Adrenal gland (tissue), 12 donors: ENCODE results near the gene PDE6B. TPM values are rescaled to one million over a fixed set of nuclear protein-coding genes. Genes with fewer than 3 reads are reported as not detected.

ENCODE experiments used
- DNase-seq, 7 donors: peaks; one replicate each; pipeline ENCODE4 v3.0.0-alpha.2; 2019 to 2020
- H3K27ac ChIP-seq, 5 donors: fragments of 200-600 bp; sonication (generic) in 4 of 5; 1 replicate in 3 of 5; 2 replicates in 2 of 5; pipeline versions ENCODE4 v1.5.1 to v1.8.0; 2016 to 2020; ENCODE audit warnings: mild to moderate bottlenecking in 1 of 5
- H3K27me3 ChIP-seq: fragments of 200-600 bp; 2 replicates; pipeline ENCODE4 v1.8.0; 2021
- H3K36me3 ChIP-seq, 2 donors: fragments of 200-600 bp; replicated peaks in 1 of 2; 1 replicate in 1 of 2; 2 replicates in 1 of 2; pipeline versions ENCODE4 v1.5.1 to v1.8.0; 2018 to 2022
- H3K4me1 ChIP-seq, 2 donors: fragments of 200-600 bp; replicated peaks in 1 of 2; 1 replicate in 1 of 2; 2 replicates in 1 of 2; pipeline versions ENCODE4 v1.5.1 to v1.8.0; 2018 to 2021
- H3K4me3 ChIP-seq, 4 donors: fragments of 200-600 bp; sonication (generic) in 3 of 4; one replicate each; pipeline ENCODE4 v1.5.1; 2016 to 2018
- H3K9me3 ChIP-seq, 3 donors: fragments of 200-600 bp; sonication (generic) in 1 of 3; replicated peaks in 1 of 3; 1 replicate in 2 of 3; 2 replicates in 1 of 3; pipeline versions ENCODE4 v1.5.1 to v1.8.0; 2016 to 2021
- CTCF ChIP-seq, 6 experiments: fragments of 450-650 bp in 4 of 6; fragments of 200-600 bp in 2 of 6; sonication (generic) in 1 of 6; IDR thresholded peaks; 1 replicate in 5 of 6; 2 replicates in 1 of 6; pipeline versions ENCODE4 v1.5.1 to v1.8.0; 2016 to 2021; ENCODE audit warnings: antibody characterized with exemption in 6 of 6, mild to moderate bottlenecking in 2 of 6, moderate library complexity in 1 of 6
- POLR2A ChIP-seq, 2 donors: fragments of 450-650 bp; IDR thresholded peaks; one replicate each; pipeline ENCODE4 v1.6.1; 2017; ENCODE audit warnings: antibody characterized with exemption in 2 of 2, mild to moderate bottlenecking in 2 of 2, moderate library complexity in 1 of 2
- WGBS, 4 donors: extraction: QIAGEN DNeasy Blood & Tissue Kit in 2 of 4; methylation state at CpG; one replicate each; pipeline versions ENCODE4 v1.1.5 to v1.1.7; 2013 to 2017; 5-methylcytosine and 5-hydroxymethylcytosine counted together
- intact Hi-C, 2 donors: fragments of 100-400 bp; cut with DNase I; formaldehyde crosslinking; loops; one replicate each; pipeline versions ENCODE4 v1.14.1 to v1.15.0; 2022 to 2023
- polyA plus RNA-seq, 3 donors: library from polyadenylated mRNA; stranded (reverse); fragments of 200-250 nt in 2 of 3; fragments of 350-450 nt in 1 of 3; fragmentation: Illumina TruSeq in 1 of 3; extraction: RNeasy Lipid Tissue Mini Kit (QIAGEN cat#74804) in 1 of 3; gene quantifications; one replicate each; pipeline ENCODE4 v1.2.3, GENCODE V29; 2013 to 2014
- total RNA-seq, 9 donors: library from RNA; depleted of rRNA in 4 of 9; stranded (reverse); fragments of >200 nt in 4 of 9; fragments of 120-200 nt in 1 of 9; fragmentation: NEBNext Ultra II Directional in 1 of 9; extraction: Animal tissue kit (Norgen Biotek cat#: 25700) in 1 of 9; gene quantifications; one replicate each; pipeline versions ENCODE4 v1.1.0 to v1.2.4, GENCODE V29; 2013 to 2023
- donor health status: healthy with polysubstance abuse.
- donor health status: Bipolar disorder and iron deficiency.
- donor health status: DM: yes; HTN: yes; CAD: no.
- donor health status: DM: no; HTN: no; CAD: no.
- donor health status: DM: no; HTN: no; CAD: no.
- donor health status: DM: yes; HTN: yes; CAD: no.

The PDE6B gene
- total and polyA plus RNA-seq, 12 donors, result 0.68 to 26.6 (median 1.9) TPM; not detected in 2

GRCh38 chr4:702618-703048 is 77.3 kb downstream of the PDE6B start:
- H3K9me3 ChIP-seq, result no peaks in the 10 kb centered on the region
- DNase-seq, result no peak

GRCh38 chr4:703336-704197 is 78.2 kb downstream of the PDE6B start:
- no peak overlapping the region for H3K27ac ChIP-seq
- no peak overlapping the region for H3K4me3 ChIP-seq
- peaks cover 12 to 13% of the 10 kb centered on the region in 2 donors for H3K4me1 ChIP-seq
- no peaks in the 10 kb centered on the region for H3K9me3 ChIP-seq
- intact Hi-C loops, result no loop called here
- no peaks in the 10 kb centered on the region for H3K36me3 ChIP-seq
- no peaks in the 10 kb centered on the region for H3K27me3 ChIP-seq
- TF ChIP-seq POLR2A (IDR thresholded peaks at IDR 0.05) (no peak), CTCF (IDR thresholded peaks at IDR 0.05) (no peak)
- 80 to 89% (median 88%) methylated on average over 1 to 10 of the region's 10 CpGs for WGBS, 4 donors
- no peak for DNase-seq

More at GRCh38 chr4:702618-703048, 77.3 kb downstream of the PDE6B start:
- Histone ChIP-seq H3K4me1 (peaks cover 5% of the 10 kb centered on the region in 2 donors), H3K4me3 (no peak overlapping the region), H3K27ac (no peak overlapping the region), H3K36me3 (no peaks in the 10 kb centered on the region), H3K27me3 (no peaks in the 10 kb centered on the region)
- intact Hi-C loops, result no loop called here
- no peak for TF ChIP-seq POLR2A (IDR thresholded peaks at IDR 0.05)
- no peak for TF ChIP-seq CTCF (IDR thresholded peaks at IDR 0.05)
- WGBS, 4 donors, result 86 to 95% (median 89%) methylated on average over 1 to 7 of the region's 7 CpGs

GRCh38 chr4:704198-704891 is 79.0 kb downstream of the PDE6B start:
- intact Hi-C loops, result no loop called here
- H3K36me3 ChIP-seq, result no peaks in the 10 kb centered on the region
- H3K4me3 ChIP-seq, result no peak overlapping the region
- no peak overlapping the region for H3K27ac ChIP-seq
- H3K9me3 ChIP-seq, result no peaks in the 10 kb centered on the region
- no peak for TF ChIP-seq CTCF (IDR thresholded peaks at IDR 0.05)
- no peak for TF ChIP-seq POLR2A (IDR thresholded peaks at IDR 0.05)
- no peaks in the 10 kb centered on the region for H3K27me3 ChIP-seq
- peaks cover 20% of the 10 kb centered on the region in 2 donors for H3K4me1 ChIP-seq
- peak in 3 of 7 donors; percentile 28 to 53 (median 47) for DNase-seq
- 90 to 94% (median 91%) methylated on average over 19 to 46 of the region's 46 CpGs for WGBS, 4 donors

GRCh38 chr4:704971-705277 is 79.6 kb downstream of the PDE6B start:
- Histone ChIP-seq H3K4me1 (peaks cover 22 to 25% of the 10 kb centered on the region in 2 donors), H3K36me3 (no peaks in the 10 kb centered on the region), H3K9me3 (no peaks in the 10 kb centered on the region), H3K4me3 (peak overlapping the region in 2 of 4 donors; percentile 51 to 84), H3K27me3 (no peaks in the 10 kb centered on the region), H3K27ac (peak overlapping the region in 2 of 5 donors; percentile 78 to 89)
- WGBS, 4 donors, result 89 to 96% (median 93%) methylated on average over 1 of the region's 1 CpG
- no peak for TF ChIP-seq POLR2A (IDR thresholded peaks at IDR 0.05)
- TF ChIP-seq CTCF (IDR thresholded peaks at IDR 0.05), result no peak
- no peak for DNase-seq
- intact Hi-C loops, result no loop called here
